Karpas-422 (cell line): ENCODE measurements around the gene FURIN. TPM values are rescaled to one million over a fixed set of nuclear protein-coding genes. Genes with fewer than 3 reads are reported as not detected.
A peak's percentile ranks its signal among the peaks of the same experiment; 100 is the strongest.

Source experiments
- DNase-seq: peaks from one replicate; pipeline ENCODE4 v3.0.0-alpha.2; 2015
- H2AFZ ChIP-seq: fragments of 200-600 bp; sonication (generic); 2 replicates; pipeline ENCODE4 v1.6.1; 2014; ENCODE audit warnings: antibody characterized with exemption, low read length, mixed read lengths
- H3K27ac ChIP-seq: fragments of 200-600 bp; sonication (generic); 2 replicates; pipeline ENCODE4 v1.5.1; 2014; ENCODE audit warnings: mild to moderate bottlenecking, low read length, moderate library complexity
- H3K27me3 ChIP-seq: fragments of 200-600 bp; sonication (generic); 2 replicates; pipeline ENCODE4 v1.6.1; 2014; ENCODE audit warnings: low read length, mixed read lengths
- H3K36me3 ChIP-seq: fragments of 200-600 bp; sonication (generic); 2 replicates; pipeline ENCODE4 v1.6.1; 2014; ENCODE audit warnings: low read length, mixed read lengths; ENCODE audit not compliant: insufficient read depth
- H3K4me1 ChIP-seq: fragments of 200-600 bp; sonication (generic); 2 replicates; pipeline ENCODE4 v1.6.1; 2014; ENCODE audit warnings: mild to moderate bottlenecking, low read length, mixed read lengths
- H3K4me2 ChIP-seq: fragments of 200-600 bp; sonication (generic); 2 replicates; pipeline ENCODE4 v1.6.1; 2014; ENCODE audit warnings: low read length, low read depth, mild to moderate bottlenecking; ENCODE audit not compliant: poor library complexity, severe bottlenecking
- H3K4me3 ChIP-seq: fragments of 200-600 bp; sonication (generic); 2 replicates; pipeline ENCODE4 v1.5.1; 2014; ENCODE audit warnings: mild to moderate bottlenecking, antibody characterized with exemption, low read length, mixed read lengths
- H3K79me2 ChIP-seq: fragments of 200-600 bp; sonication (generic); 2 replicates; pipeline ENCODE4 v1.6.1; 2014; ENCODE audit warnings: mild to moderate bottlenecking, low read length, mixed read lengths
- H3K9ac ChIP-seq: fragments of 200-600 bp; sonication (generic); 2 replicates; pipeline ENCODE4 v1.6.0; 2014; ENCODE audit warnings: low read length
- H3K9me2 ChIP-seq: fragments of 200-600 bp; sonication (generic), shearing (Covaris generic); replicated peaks from 2 replicates; pipeline ENCODE4 v1.6.0; 2014; ENCODE audit warnings: mild to moderate bottlenecking, low read length, moderate library complexity; ENCODE audit not compliant: insufficient read depth
- H3K9me3 ChIP-seq: fragments of 300-700, 200-600 bp; sonication (generic); 2 replicates; pipeline ENCODE4 v1.6.1; 2014; ENCODE audit warnings: low read length, mixed read lengths
- H4K20me1 ChIP-seq: fragments of 200-600 bp; sonication (generic); 2 replicates; pipeline ENCODE4 v1.6.1; 2014; ENCODE audit warnings: mild to moderate bottlenecking, antibody characterized with exemption, low read length, low read depth; ENCODE audit not compliant: insufficient read depth
- total RNA-seq: library from RNA; depleted of rRNA; stranded (reverse); fragments of >200 nt; shearing (Covaris generic); gene quantifications from 2 replicates; pipeline ENCODE4 v1.2.3, GENCODE V29; 2014; ENCODE audit warnings: low replicate concordance

The FURIN gene
- total RNA-seq, 1 experiment from 2014 or later: 30.4 TPM

DNA sequence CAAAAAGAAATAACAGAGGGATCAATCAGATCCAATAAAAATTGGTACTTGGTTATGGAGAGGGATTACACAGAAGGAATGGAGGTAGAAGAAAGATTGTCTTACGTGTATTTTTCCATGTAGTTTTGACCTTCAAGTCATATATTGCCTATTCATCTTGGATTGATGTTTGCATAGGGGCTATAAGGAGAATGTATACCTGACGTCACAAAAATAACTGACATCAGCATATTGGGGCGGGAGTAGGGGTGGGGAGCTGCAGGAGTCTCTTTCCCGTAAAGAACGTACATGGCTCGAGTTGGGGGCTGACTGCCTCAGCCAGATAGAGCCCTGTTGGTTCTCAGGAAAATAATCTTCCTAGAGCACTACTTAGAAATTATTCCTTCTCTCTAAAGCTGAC lies 5.9 kb upstream of the FURIN start:
- peaks cover 23% of the 10 kb centered on the region for H3K4me1 ChIP-seq

DNA sequence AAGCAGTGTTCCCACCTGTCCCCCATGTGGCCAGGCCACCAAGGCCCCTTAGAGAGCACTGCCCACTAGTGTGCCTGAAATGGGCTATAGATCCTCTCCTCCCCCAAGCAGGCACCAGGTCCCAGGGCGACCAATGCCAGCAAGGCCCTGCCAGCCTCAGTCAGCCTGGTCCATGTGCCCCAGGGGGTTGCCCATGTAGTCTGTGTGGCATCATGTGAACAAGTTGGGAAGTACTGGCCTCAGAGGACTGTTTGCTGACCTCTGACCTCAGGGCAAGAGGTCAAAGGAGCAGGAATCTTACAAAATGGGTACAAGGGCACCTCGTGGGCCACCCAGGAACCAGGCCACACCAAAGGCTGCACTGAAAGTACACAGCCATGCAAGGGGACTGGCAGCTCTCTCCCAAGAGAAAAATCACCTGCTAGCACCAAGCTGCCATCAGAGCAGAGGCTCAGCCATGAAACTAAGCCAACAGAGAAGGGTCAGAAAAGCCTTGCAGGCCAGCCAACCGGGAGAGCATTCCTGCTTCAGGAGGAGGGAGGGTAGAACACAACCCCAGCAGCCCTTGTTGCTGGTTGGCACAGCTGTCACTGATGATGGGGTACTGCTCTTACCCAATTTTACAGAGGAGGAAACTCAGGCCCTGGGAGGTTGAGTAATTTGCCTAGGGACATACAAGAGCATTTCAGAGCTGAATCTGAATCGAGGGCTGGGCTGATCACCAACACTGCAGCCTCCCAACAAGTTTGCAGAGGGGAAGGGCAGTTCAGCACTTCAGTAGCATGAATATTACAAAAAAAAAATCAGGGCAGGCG lies 5.2 kb upstream of the FURIN start:
- Histone ChIP-seq H3K4me1 (peaks cover 21% of the 10 kb centered on the region), H3K79me2 (no peaks in the 10 kb centered on the region), H4K20me1 (no peaks in the 10 kb centered on the region), H3K36me3 (no peaks in the 10 kb centered on the region), H3K9me3 (no peaks in the 10 kb centered on the region), H2AFZ (peak overlapping the region; percentile 44; the same call in 1 of the 2 replicates), H3K4me3 (no peak overlapping the region), H3K4me2 (peak overlapping the region; percentile 47), H3K27ac (peak overlapping the region; percentile 69), H3K27me3 (no peaks in the 10 kb centered on the region), H3K9ac (peak overlapping the region; percentile 29), H3K9me2 (no peaks in the 10 kb centered on the region)
- peak; percentile 80 for DNase-seq

More for the DNA sequence above, 5.9 kb upstream of the FURIN start:
- Histone ChIP-seq H3K4me3 (no peak overlapping the region), H4K20me1 (no peaks in the 10 kb centered on the region), H3K4me2 (peak overlapping the region; percentile 47), H3K27me3 (no peaks in the 10 kb centered on the region), H2AFZ (no peak overlapping the region), H3K79me2 (no peaks in the 10 kb centered on the region), H3K9ac (peak overlapping the region; percentile 29), H3K9me3 (no peaks in the 10 kb centered on the region), H3K27ac (peak overlapping the region; percentile 69), H3K9me2 (no peaks in the 10 kb centered on the region), H3K36me3 (no peaks in the 10 kb centered on the region)
- DNase-seq: no peak

DNA sequence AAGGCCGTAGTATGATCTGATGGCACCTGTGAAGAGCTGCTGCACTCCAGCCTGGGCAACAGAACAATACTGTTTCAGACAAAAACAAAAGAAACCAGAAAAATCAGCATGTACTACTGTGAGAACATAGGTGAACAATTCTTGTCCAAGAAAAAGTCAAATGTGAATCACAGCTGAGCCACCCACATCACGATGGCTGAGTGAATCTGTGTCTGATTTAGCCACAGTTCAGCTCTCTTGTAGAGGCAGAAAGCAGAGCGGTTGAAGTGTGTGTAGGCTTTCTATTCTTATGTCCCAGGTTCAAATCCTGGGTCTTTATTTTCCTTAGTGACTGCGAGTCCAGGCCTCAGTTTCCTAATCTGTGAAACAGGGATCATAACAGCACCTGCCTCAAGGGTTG lies 4.4 kb upstream of the FURIN start:
- no peaks in the 10 kb centered on the region for H3K27me3 ChIP-seq
- no peaks in the 10 kb centered on the region for H3K36me3 ChIP-seq
- H3K4me1 ChIP-seq: peaks cover 21% of the 10 kb centered on the region
- H3K4me3 ChIP-seq: no peak overlapping the region
- peak overlapping the region; percentile 69 for H3K27ac ChIP-seq
- no peaks in the 10 kb centered on the region for H3K9me2 ChIP-seq
- H3K4me2 ChIP-seq: peak overlapping the region; percentile 47
- H3K9me3 ChIP-seq: no peaks in the 10 kb centered on the region
- peak overlapping the region; percentile 29 for H3K9ac ChIP-seq
- no peak for DNase-seq
- no peak overlapping the region for H2AFZ ChIP-seq
- no peaks in the 10 kb centered on the region for H3K79me2 ChIP-seq
- no peaks in the 10 kb centered on the region for H4K20me1 ChIP-seq

DNA sequence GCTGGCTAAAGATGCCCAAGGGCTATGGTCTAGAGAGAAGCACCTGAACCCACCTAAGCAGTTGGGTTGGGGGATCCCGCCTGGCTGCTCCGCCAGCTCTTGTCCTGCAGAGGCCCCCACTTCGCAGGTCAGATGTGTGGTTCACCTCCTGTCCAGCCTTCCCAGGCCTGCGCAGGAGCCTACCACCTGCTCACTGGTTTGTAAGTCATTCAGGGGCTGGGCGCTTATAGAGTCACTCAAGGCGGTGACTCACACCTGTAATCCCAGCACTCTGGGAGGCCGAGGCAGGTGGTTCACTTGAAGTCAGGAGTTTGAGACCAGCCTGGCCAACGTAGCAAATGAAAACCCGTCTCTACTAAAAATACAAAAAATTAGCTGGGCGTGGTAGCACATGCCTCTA lies 3.9 kb upstream of the FURIN start:
- Histone ChIP-seq H3K9ac (no peak overlapping the region), H3K27ac (no peak overlapping the region), H3K9me2 (no peaks in the 10 kb centered on the region), H4K20me1 (no peaks in the 10 kb centered on the region), H3K27me3 (no peaks in the 10 kb centered on the region), H3K79me2 (no peaks in the 10 kb centered on the region), H3K4me2 (no peak overlapping the region), H3K9me3 (no peaks in the 10 kb centered on the region), H3K4me1 (peaks cover 26% of the 10 kb centered on the region), H3K36me3 (no peaks in the 10 kb centered on the region), H3K4me3 (no peak overlapping the region), H2AFZ (no peak overlapping the region)
- DNase-seq: no peak

DNA sequence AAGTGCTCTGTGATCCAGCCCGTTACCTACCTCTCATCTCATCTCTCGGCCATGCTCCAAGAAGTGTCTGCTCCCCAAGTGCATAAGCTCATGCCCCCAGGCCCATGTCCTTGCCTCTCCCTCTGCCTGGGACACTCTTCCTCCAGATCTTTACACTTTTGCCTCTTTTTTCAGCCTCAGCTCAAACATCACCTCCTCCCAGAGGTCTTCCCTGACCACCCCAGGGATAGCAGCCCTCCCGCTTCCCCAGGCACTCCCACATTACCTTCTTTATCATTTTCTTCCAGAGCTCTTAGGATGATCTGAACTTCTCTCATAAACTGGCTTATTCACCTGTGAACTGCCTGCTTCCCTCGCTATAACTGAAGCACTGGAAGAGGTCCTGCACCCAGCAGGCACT lies 2.7 kb upstream of the FURIN start:
- Histone ChIP-seq H3K27me3 (no peaks in the 10 kb centered on the region), H3K4me2 (no peak overlapping the region), H3K4me3 (no peak overlapping the region), H3K9me3 (no peaks in the 10 kb centered on the region), H3K79me2 (no peaks in the 10 kb centered on the region), H2AFZ (no peak overlapping the region), H3K9ac (no peak overlapping the region), H3K36me3 (no peaks in the 10 kb centered on the region), H3K4me1 (peaks cover 38% of the 10 kb centered on the region), H4K20me1 (no peaks in the 10 kb centered on the region), H3K27ac (no peak overlapping the region), H3K9me2 (no peaks in the 10 kb centered on the region)
- DNase-seq: no peak

DNA sequence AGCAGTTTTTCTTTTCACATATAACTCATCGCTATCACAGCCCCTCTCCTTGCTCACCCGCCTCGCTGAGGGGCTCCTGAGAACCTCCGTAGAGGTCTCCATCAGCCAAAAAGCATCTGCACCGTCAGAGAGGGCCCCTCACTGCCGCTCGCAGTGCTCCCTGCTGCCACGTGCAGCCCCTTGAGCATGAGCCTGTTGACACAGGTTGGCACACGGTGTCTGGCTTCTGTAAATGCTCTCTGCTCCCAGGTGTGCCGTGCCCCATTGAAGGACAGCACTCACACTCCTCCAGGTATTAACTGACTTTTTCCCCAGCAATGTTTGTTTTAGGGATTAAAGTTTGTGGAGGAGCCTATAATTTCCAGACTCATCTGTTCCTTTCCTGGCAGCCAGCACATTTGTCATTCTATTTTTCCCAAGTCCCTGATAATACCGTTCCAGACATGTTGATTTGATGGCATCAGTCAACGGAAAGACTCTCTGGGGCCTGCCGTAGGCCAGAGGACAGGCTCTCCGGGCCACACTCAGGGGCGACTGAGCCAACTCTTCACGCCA lies 2.1 kb upstream of the FURIN start:
- no peaks in the 10 kb centered on the region for H3K36me3 ChIP-seq
- no peak overlapping the region for H3K4me3 ChIP-seq
- H3K27me3 ChIP-seq: no peaks in the 10 kb centered on the region
- no peaks in the 10 kb centered on the region for H3K9me3 ChIP-seq
- no peak for DNase-seq
- H3K4me2 ChIP-seq: no peak overlapping the region
- peaks cover 43% of the 10 kb centered on the region for H3K4me1 ChIP-seq
- no peak overlapping the region for H3K9ac ChIP-seq
- H2AFZ ChIP-seq: no peak overlapping the region
- H3K79me2 ChIP-seq: no peaks in the 10 kb centered on the region
- H4K20me1 ChIP-seq: no peaks in the 10 kb centered on the region
- H3K27ac ChIP-seq: no peak overlapping the region
- no peaks in the 10 kb centered on the region for H3K9me2 ChIP-seq

DNA sequence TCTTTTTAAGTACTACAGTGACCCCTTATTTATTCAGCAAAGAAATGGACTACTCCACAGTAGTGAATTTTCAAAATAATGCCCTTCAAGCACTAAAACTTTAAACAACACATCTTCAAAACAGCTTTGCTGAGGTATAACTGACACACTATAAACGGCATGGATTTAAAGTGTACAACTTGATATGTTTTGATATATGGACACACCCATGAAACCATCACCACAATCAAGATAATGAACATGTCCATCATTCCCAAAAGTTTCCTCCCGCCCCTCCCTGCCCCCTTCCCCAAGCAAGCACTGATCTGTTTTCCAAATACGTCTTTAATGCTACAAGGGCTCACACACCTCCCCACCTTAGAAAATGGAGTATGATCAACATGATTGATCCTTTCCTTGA lies 1.6 kb upstream of the FURIN start:
- no peaks in the 10 kb centered on the region for H4K20me1 ChIP-seq
- no peaks in the 10 kb centered on the region for H3K9me2 ChIP-seq
- no peaks in the 10 kb centered on the region for H3K9me3 ChIP-seq
- no peak for DNase-seq
- no peak overlapping the region for H2AFZ ChIP-seq
- no peaks in the 10 kb centered on the region; the same call in 1 of the 2 replicates for H3K79me2 ChIP-seq
- no peaks in the 10 kb centered on the region for H3K36me3 ChIP-seq
- H3K27ac ChIP-seq: no peak overlapping the region
- H3K4me2 ChIP-seq: no peak overlapping the region
- H3K4me1 ChIP-seq: peaks cover 43% of the 10 kb centered on the region
- no peak overlapping the region for H3K9ac ChIP-seq
- H3K27me3 ChIP-seq: no peaks in the 10 kb centered on the region
- H3K4me3 ChIP-seq: no peak overlapping the region

DNA sequence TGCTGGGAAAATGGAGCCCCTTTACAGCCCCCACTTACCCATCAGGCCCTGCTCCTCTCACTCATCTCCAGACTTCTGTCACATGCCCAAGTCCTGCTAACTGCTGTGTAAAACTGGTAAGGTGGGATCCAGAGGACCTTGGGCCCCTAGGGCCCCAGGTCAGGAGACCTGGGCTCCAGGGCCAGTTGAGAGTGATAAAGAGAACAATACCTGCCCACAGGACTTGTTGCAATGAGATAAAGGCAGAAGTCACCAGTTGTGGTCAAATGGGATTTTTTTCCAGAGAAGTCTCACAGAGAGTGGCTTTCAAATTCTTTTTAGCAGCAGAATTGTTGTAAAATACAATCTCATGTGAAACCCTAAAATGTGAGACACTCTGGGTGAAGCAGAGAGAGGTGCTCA lies 753 bp downstream of the FURIN start:
- DNase-seq: no peak
- no peaks in the 10 kb centered on the region for H3K27me3 ChIP-seq
- peaks cover 41% of the 10 kb centered on the region for H3K4me1 ChIP-seq
- H3K4me2 ChIP-seq: no peak overlapping the region
- H4K20me1 ChIP-seq: no peaks in the 10 kb centered on the region
- no peaks in the 10 kb centered on the region for H3K9me3 ChIP-seq
- no peak overlapping the region for H3K4me3 ChIP-seq
- H3K9ac ChIP-seq: no peak overlapping the region
- H3K79me2 ChIP-seq: peaks cover 22% of the 10 kb centered on the region
- H3K9me2 ChIP-seq: no peaks in the 10 kb centered on the region
- H2AFZ ChIP-seq: no peak overlapping the region
- H3K36me3 ChIP-seq: no peaks in the 10 kb centered on the region
- H3K27ac ChIP-seq: no peak overlapping the region
